ENCODE measurements around the gene WNT8B.

WNT8B gene

DNA sequence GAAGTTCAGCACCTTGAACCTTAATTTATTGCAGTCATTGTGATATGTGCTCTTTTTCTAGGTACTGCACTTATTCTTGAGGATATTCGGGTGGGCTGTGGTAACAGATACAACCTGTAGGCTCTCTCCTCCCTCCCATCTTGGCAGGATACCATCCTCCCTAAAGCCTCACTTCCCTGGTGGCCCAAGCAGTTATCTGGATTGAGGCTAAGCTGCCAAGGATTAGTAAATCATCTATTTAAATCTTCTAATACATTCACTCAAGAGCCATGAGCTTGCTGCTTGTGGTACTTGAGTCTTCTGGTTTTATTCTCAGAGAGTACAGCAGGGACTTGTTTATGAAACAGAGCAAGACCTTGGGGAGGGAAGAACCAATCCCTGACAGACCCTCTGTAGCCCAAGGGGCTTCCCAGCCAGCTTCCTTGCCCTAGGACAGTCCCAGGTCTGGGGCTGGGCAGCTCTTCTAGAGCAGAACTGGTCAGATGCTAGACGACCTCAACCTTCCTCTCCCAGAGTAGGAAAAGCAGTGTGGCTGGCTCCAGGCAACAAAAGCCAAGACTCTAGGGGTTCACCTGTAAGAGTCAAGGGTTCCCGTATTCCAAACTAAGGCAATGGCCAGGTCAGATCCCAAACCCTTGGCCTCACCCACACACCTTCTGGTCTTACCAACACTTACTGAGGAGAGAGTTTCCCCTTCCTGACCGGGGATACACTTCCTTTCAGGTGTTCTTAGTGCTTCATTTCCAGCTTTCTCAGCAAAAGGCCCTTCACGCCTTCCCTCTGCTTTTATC lies 21.3 kb downstream of the WNT8B start:
- no peak for DNase-seq

DNA sequence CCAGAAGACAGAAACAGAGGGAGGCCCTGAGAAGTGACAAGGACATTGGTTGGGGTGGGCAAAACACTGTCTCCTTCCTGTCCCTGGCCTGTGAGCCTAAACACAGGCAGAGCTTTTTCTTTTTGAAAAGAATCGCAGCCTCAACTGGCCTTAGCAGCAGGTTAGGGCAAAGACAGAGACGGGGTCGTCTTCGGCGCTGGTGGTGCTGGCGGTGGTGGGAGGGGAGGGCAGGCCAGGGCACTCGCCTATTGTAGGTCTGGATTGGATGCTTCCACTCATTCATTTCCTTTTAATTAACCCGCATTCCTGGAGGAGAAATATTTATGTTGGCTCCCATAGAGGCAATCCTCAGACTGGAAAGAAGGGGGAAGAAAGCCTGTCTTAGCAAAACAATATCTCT lies 22.6 kb downstream of the WNT8B start:
- DNase-seq = no peak

DNA sequence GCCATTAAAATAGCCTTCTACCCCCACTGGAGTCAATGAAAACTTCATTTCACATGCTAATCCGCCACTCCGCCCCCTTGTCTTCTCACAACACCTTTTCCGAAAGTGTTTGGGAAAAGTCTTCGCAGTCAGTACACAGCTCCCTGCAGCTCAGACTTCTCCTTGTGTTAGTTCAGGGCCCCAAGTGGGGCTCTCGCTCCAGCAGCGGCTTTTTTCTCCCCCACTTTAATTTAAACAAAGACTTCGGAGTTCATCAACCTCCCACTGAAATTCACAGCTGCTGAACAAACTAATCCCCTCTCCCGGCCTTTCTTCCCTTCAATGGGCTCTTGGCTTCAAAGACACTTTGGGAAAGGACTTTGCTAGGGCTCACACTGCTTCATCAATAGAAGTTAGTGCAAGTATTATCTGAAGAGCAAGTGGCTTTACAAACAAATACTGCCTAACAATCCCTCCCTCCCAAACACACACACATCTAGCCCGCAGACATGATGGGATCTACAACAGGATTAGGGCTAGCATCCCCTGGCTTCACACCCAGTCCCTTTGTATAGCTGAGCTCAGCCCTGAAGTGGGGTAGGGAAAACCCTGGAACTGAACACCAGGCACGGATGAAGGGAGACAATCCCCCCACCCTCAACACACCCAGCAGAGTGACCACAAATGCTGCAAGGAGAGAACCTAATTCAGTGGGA lies 23.1 kb downstream of the WNT8B start:
- DNase-seq = no peak

DNA sequence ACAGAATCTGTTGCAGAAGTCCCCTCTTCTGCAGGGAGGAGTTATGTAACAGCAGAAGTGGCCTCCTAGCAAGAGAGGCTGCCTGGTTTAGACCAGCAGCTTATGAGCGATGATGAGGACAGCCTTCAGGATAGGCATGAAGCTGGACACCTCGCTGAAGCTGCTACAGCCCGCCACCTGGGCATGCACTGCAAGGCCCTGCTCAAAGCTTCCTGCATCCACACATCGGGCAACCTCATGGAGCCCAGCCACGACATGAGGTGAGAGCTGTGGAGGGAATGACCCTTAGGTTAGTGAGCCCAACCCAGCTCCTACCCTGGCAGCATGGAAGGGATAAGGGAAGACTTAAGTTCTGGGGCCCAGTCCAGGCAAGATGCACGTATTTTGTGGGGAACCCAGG lies 24.7 kb downstream of the WNT8B start:
- DNase-seq = no peak

DNA sequence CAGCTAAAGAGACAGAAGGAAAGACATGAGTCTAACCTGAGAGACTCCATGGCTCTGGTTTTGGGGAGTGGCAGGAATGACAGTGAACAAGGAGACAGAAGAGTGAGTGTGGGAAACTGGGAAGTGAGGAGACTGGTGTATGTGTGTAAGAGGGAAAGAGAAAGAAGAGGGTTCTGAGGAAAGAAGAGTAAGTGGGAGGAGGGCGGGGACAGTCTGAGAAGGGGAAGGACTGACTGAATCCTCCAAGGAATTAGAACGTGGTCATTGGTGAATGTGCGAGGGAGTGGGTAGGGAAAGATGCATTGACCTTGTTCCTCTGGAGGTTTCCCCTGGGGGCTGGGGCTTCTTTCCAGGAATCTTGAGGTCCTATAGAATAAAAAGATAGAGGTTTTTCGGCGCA lies 26.6 kb downstream of the WNT8B start:
- DNase-seq = no peak

DNA sequence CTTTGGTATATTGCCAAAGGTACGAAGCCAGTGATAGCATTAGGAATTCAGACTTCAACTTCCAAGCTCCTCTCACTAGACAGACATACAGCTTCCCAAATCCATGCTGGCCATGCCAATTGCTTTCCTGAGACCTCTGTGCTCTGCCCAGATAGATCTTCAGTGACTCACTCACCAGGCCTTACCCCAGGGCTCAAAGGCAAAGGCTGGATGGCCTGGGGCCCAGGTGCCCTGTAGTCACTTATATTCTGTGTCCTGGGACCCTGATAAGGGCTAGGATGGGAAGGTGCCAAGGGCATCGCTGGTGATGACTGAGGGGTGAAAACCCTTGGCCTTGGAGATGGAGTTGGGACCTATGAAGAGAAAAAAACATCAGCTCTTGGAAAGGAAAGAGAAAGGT lies 27.7 kb downstream of the WNT8B start:
- no peak for DNase-seq

DNA sequence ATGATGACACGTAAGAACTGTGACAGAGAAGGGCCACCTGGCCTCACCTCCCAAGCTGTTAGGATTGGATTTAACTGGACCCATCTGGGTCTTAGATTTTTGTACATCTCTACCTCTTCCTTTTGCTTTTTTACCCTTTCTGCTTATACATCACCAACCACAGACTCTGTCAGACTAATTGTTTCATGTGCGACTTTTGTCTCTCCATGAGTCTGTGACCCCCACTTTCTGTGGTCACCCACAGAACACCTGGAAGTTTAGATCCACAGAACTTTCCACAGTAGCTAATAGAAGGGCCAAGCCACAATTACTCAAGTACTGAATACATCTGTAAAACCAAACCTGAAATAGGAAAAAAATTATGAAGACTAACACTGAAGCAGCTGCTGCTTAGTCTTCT lies 33.8 kb downstream of the WNT8B start:
- no peak for DNase-seq

DNA sequence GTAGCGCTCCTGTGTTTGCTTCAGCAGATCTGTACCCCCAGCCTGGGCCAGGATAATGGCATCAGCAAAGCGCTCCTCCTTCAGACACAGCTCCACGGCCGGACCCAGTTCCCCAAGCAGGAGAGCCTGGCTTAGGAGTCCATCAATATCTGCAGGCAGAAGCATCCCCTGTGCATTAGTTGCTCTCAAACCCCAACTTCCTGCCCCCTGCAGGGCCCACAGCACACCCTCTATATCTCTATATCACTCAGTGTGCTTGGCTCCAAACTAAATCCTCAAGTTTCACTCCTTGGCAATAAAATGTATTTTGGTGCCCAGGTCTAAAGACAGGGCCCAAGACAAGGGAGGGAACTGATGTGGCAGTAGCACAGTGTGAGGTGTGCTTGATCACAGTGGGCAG lies 35.2 kb downstream of the WNT8B start:
- no peak for DNase-seq

DNA sequence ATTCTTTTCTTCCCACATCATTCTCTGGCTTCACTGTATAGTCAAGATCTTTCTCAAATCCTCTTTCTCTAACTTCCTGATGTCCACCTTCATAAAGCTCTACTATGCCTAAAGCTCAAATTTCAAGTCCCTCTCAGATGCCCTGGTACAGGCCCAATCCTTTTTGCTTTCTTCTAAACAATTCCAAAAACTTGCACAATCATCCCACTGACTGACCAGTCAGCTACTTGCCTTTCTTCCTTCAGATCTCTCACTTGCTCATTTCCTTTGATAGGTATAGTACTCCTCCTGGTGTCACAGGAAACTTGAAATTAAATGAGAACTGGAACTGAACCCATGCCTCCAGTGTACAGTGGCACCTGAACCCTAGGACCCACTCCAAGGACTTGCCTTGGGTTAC lies 38.6 kb downstream of the WNT8B start:
- DNase-seq = no peak

DNA sequence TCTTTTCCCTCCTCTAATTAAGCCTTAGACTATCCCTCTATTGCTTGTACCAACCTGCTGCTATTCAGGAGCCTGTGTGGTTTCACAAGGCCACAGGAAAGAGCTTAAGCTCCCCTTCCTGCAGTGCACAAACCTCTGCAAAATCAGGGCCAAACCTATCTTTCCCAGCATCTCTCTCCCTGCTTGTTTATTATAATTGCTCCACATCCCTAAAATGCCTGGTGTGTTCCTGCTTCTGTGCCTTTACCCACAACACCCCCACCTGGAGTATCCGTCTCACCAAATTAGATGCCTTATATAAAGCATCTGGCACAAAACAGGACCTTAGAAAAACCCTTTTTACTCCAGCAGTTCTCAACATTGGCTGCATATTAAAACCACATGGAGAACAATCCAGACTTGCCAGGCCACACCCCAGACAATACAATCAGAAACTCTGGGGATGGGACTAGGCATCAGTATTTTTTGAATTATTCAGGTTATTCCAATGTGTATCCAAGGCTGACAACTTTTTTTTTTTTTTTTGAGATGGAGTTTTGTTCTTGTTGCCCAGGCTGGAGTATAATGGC lies 40.2 kb downstream of the WNT8B start:
- DNase-seq = no peak

DNA sequence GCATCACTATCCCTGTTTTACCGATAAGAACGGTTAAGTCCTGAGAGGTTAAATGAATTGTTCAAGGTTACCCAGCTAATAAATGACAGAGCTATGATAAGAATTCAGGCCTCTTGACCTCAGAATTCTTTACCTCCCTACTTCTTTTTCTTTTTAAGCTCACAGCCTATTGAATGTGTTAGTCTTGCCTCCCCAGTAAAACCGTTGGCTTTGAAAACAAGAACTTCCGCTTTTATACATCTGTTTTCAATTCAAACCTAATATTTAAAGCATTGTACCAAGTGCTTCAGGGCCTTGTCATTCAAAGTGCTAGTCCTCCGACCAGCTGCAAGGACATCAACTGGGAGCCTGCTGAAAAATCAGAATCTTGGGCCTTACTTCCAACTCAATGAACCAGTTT lies 41.3 kb downstream of the WNT8B start:
- no peak for DNase-seq

DNA sequence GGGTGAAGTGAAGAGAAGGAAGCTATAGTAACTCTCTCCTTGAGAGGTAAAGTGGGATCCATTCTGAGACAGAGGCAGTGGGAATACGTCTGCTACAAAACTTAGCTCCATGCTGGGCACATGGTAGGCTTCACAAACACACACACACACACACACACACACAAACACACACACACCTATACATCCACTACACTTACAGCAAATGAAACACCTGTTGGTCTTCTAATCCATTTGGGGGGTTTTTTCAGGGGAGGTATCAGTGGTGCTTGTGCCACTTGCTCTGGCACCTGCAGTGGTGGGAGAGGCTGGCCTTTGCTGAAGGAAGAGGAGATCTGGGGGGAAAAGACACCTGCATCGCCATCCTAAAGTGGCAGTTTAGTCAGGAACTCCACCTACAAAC lies 42.4 kb downstream of the WNT8B start:
- no peak for DNase-seq

DNA sequence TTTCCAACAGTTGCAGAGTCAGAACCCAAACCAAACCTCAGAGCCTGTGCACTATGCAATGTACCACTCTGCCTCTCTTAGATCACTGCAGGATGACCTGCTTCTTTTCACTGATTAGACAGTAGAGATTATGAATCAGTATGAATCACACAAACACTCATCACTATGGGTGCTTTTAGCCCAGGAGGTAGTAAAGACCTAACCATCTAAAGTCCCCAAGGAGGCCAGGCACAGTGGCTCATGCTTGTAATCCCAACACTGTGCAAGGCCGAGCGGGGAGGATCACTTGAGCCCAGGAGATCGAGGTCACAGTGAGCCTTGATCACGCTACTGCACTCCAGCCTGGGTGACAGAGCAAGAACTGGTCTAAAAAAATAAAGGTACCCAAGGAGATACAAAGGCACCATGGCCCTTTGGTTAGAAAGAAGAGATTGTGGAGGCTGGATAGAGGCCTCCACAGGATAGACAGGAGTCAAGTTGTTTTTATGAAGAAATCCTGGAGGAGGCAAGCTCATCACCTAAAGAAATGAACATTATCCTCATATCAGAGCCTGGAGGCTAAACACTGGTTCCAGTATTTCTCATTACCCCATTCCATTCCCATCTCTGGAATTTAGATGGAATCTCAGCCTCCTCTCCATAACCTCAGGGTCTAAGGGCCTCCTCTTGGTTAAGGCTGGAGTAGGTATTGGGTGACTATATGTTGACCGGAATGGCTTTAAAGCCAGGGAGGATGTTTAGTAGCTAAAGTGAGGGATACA lies 44.0 kb downstream of the WNT8B start:
- DNase-seq = no peak

DNA sequence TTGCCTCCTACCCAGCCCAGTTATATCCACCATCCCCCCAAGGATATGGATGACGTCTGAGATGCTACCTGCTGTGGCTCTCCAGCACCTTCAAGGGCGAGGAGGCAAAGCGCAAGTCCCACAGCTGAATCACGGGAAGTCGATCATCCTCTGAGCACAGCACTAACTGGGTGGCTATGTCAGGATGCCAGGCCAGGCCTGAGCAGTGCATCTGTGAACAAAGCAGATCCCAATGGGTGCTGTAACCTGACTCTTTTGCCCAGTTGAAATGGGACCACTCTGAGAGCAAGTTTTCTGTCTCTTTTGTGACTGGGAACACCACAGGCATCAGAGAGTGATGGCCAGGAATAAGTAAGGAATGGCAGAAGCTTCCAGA lies 44.5 kb downstream of the WNT8B start:
- DNase-seq = no peak

DNA sequence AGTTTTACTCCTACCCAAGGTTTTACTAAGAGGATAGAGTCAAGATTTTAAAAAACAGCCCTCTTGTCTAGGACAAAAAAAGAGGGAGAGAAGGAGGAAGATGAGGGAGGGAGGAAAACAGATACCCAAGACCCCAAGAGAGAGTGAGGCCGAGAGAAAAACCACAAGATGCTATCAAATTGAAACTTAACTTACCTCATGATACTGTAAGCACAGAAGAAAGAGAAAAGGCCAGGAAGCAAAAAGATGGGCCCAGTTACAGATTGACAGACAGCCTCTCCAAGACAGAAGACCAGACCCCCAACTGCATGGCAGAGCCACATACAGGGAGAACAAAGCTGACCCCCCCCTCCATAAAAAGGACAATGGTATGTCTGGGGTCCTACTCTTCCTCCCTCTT lies 45.5 kb downstream of the WNT8B start:
- DNase-seq = no peak

DNA sequence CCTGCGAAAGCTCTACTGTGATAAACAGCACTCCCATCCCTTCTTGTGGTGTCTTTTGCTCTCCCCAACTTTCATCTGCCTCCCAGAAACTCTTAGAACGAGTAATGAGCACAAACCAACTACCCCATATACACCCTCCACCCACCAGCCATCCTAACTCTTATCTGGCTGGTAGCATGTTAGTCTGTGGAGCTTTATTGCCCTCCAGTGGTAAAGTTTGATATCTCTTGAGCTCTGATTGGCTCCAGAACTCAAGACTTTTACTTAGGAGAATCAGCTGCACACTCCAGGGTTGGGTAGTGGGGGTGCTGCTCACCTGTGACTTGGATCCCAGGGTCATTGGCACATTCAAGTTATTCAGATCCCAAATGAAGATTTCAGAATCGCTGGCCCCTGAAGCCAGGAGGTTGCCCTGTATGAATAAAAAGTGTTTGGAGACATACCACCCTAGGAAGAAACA lies 45.9 kb downstream of the WNT8B start:
- peak; percentile 35 for DNase-seq

DNA sequence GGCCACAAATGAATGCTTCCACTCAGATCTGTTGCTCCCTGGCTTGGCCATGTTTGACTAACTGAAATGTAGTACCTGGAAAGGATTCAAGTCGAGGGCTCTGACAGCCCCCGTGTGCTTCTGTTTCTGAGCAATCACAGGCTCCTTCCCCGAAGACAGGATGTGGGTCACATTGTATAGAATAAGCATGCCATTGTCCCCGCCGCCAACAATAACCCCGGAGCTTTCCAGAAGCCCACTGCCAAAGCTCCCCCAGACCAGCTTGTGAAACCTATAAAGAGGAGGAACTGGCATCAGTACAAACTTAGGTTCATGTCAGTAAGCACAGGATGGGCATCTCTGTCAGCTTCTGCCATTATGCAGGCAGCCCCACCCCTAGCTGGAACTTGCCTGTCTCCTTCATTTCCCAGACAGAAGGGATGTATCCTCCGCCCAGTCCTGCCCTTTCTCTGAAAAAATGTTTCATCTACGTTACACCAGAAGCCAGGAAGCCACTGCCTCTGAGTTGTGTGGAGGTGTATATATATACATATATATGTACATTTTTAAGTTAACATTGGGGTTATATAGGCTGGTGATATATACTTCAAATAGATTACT lies 46.5 kb downstream of the WNT8B start:
- peak; percentile 50 for DNase-seq

DNA sequence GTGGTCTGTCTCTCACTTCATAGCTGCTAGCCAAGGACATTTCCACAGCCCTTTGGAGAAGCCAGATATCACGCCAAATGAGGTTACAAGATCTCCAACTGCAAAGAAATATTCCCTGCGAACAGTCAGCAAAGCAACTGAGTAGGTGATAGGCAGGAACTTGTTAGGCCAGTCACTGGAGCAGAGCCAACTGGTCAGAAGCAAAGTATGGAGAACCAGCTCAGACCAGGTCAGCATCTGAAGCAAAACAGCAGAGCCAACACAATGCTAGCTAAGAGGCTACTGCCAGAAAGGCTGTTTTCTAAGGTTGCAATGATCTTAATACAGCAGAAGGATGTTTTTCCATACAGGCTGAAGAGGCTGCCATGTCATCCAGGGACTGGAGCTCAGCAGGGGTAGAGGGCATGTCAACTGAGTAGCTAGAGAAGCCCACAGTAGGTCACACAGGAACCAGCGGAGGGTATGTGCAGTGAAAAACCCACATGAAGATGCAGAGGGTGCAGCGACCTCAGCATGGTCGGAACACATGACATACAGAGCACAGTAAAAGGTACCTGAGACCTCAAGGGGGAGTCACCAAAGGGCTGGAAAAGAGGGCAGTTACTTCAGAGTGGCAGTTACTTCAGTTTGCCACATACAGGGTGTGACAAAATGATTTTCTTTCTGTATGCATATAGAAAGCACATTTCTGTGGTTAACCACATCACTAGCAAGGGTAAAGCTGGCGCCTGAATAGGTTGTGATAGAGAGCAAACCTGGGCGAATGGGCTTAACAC lies 47.9 kb downstream of the WNT8B start:
- DNase-seq = peak; percentile 67

DNA sequence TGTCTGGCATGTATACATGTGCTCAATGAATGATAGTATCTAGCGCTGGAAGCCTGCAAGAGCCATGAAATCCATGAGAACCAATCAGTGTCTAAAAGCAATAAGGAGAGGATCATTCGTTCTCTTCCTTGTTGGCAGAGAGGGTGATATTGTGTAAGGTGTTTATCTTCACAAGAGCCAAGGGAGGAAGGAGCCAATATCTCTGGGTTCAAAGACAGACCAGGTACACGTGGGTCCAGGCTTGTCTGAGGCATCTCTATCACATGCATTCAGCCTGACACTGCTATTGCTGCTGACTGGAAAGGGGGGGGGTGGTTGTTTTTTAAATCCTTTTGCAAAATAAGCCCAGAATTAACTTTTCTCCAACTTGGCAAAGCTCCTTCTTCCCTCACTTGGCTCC lies 52.8 kb downstream of the WNT8B start:
- no peak for DNase-seq

DNA sequence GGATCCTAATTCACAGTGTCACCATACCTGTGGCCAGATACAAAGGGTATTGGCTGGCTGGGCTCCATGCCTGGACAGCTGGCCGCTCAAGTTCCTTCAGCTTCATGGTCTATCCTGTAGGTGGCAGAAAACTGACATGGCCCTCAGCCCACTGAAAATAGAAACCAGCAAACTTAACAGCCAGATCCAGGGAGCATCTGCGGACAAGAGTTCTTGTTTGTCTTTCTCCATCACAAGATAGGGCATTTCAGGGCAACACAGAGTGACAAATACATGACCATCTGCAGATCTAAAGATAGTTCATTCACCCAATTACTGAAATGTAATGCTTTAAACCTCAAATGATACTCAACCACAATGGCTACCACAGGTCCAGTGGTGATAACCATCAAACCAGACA lies 54.0 kb downstream of the WNT8B start:
- no peak for DNase-seq

DNA sequence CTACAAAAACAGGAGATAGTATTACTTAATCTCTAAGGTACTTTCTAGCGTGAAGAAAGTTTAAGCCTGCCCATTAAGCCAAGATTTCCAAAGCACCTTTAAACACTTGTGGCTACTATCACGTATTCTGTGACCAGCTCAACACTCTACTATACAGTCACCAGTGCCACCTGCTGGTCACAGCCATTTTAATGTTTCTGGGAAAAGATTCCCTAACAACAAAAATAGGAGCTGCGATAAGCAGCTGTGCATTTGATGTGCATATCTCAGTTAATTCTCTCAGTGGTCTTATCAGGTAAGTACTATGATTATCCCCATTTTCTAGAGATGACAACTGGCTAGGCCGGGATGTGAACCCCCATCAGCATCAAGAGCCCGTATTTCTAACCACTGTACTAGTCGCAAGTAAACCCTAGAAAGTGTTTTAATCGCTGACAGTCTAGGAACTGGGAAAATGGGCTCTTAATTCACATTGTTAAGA lies 56.0 kb downstream of the WNT8B start:
- DNase-seq = peak; percentile 65

All from activated CD8-positive, alpha-beta memory T cell treated with anti-CD3 and anti-CD28 coated beads, Interleukin-2, amount 50 U/mL, for 4 hours (primary cell).